ENCODE data around the gene TRDN. TPM values are rescaled to one million over a fixed set of nuclear protein-coding genes. Genes with fewer than 3 reads are reported as not detected.

Gene TRDN
- polyA plus RNA-seq (2013, experiment 1 of 2; ENCODE audit: insufficient read length) = 1.1 TPM
- 5.2 TPM for polyA plus RNA-seq (2013, experiment 2 of 2; ENCODE audit: insufficient read length)

- DNase-seq = no peak
Observed at GRCh38 chr6:123636782-123637181, at the start of gene TRDN. Gene TRDN (minus strand): TSS chr6:123636950. CDS start chr6:123636775, 175 bp downstream.

- no peak for DNase-seq
Observed at GRCh38 chr6:123681957-123682462, 45.3 kb upstream of the TRDN start.

DNA sequence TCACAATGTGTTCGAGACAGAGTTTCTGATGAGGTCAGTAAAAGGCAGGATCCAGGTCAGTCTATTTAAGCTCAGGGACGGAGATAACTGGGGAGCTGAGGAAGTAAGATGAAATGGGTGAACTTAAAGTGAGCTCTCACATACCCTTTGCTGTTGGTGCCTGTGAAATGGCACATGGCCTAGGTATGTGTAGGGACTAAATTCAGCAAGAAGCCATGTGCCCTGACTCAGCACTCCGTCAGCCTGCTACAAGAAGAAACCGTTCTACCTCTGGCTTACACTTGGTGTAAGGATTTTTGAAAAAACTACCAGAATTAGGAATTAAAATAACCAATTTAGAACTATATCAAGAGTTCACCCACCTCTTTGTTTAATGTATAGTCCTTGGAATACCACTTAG is 41.1 kb upstream of the TRDN start:
- no peak for DNase-seq

DNA sequence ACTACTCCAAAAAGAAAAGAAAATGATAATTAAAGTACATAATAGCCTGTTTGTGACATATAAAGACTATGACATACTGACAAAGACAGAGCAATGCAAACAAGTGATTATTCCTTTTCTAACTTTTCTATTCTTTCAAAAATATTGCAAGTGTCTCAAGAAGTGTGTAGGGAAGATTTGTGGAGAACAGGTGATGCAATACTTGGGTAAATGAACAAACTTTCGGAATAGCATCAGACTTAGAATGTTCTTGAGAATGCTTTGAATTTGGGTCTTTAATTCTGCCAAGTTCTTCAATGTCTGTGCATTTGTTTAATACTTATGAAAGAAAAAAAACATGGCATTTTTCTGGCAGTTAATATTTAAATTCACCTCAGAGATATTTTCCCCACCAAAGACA is 40.0 kb upstream of the TRDN start:
- no peak for DNase-seq

- DNase-seq = no peak
Observed at GRCh38 chr6:123668965-123669591, 32.3 kb upstream of the TRDN start.

GRCh38 chr6:123668063-123668462 is 31.3 kb upstream of the TRDN start:
- DNase-seq = no peak

- no peak for DNase-seq
Observed at GRCh38 chr6:123663436-123663835, 26.7 kb upstream of the TRDN start.

DNA sequence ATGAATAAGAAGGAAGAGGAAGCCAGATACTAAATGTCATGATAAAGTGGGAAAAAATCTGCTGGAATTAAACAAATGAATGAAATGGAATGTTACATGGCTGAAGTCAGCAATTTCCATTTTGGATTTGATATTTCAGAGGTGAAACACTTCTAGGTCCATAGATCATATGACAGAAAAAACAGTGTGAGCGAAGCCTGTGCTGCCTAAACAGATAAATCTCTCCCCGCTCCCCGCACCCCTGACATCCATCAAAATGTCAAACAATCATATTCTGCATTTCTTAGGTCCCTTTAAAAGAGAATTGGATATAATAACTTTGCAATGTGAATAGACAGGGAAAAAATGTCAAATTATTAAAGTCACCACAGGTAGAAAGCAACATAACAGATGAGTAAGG is 26.0 kb upstream of the TRDN start:
- DNase-seq = no peak

- no peak for DNase-seq
Observed at GRCh38 chr6:123661105-123661891, 24.5 kb upstream of the TRDN start.

DNA sequence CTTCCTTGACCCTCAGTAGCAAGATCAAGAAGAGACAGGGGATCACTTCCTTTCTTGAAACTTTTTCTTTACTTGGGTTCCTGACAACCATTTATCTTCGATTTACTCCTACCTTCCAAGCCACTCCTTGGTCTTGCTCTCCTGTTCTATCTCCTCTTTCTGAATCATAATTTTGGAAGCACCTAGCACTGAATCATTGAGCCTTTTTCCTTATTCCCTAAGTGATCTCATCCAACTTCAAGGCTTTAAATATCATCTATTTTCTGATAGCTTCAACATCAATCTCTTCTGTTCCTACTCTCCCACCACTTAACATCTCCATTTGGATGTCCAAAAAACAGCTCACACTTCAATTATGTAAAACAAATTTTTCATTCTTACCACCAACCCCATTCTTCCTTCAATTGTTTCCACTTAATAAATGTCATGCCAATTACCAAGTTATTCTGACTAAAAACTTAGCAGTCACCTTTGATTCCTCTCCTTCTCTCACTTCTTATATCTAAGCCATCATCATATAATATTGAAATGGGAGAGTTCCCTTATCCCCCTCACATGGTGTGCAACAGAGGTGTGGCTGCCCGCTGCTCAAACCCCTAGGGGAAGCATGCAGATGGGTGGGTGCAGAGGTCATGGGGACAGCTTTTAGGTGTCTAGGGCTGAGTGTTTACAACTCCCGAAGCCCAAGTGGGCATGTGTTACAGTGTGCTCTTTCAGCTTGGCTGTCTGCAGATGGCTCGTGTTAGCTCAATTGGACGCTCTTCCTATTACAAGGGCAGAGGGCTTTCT is 23.4 kb upstream of the TRDN start:
- DNase-seq = no peak

GRCh38 chr6:123658848-123659247 is 22.1 kb upstream of the TRDN start:
- DNase-seq = no peak

- no peak for DNase-seq
Observed at GRCh38 chr6:123655521-123656306, 19.0 kb upstream of the TRDN start.

GRCh38 chr6:123648723-123649122 is 12.0 kb upstream of the TRDN start:
- no peak for DNase-seq

DNA sequence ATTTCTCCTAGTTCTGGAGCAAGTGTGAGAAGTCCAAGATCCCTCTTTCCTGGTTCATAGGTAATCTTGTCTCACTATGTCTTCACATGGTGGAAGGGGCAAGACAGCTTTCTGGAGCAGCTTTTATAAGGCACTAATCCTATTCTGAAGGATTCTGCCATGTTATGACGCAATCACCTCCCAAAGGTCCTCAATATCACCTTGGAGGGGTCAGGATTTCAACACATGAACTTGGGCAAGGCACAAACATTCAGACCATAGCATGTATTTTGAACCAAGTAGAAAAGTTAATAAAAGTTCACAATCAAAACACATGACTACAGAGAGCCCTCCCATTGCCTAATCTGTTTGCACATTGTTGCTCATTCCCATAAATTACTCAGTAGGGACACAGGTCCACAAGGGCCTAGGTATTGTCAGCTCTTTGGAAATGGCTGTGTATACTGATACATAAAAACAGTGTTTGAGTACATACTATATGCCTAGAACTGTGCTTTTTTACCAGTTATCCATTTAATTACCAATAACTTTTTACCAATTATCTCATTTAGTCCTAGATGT is 11.3 kb upstream of the TRDN start:
- DNase-seq = no peak

DNA sequence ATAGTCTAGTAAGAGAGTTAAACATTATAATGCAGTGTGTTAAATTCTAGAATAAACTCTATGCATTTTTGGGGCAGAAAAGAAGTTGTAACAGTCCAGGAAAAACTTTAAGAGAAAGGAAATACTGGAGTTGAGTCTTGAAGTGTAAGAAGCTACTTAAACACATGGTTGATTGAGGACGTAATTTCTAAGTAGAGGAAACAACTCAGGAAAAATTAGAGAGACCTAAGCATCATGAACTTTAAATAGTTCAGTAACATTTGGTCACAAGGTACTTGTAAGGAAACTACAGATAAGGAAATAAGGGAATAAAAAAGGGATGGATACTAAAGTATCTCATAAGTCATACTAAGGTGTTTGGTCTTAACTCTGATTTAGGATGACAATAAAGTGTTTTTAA is 4.7 kb upstream of the TRDN start:
- DNase-seq = no peak

DNA sequence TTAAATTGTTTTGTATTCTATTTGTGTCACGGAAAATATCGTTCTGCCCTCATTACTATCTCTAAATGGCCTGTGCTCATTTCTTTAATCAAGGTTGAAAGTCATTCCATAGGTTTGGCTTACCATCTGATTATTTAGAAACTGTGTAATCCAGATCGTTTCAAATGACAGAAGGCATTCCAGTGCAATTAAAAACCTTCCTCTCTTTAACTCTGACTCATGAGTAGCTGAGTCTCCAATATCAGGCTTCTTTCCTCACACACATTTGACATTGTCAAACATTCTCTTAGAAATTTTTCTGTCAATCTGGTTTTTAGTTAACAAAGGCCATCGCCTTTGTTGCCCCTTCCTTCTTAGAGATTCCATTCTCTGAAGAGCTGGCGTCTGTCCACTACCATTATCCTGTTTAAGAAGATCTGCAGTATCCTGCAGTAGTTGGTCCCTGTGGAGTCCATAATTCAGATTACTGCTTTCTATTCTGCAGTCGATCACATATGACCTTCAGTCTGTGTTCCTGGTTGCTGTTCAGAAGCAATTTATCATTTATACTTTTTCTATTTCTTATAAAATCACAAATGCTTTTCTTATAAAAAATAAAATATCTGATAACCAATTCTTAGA is 3.9 kb upstream of the TRDN start:
- no peak for DNase-seq

DNA sequence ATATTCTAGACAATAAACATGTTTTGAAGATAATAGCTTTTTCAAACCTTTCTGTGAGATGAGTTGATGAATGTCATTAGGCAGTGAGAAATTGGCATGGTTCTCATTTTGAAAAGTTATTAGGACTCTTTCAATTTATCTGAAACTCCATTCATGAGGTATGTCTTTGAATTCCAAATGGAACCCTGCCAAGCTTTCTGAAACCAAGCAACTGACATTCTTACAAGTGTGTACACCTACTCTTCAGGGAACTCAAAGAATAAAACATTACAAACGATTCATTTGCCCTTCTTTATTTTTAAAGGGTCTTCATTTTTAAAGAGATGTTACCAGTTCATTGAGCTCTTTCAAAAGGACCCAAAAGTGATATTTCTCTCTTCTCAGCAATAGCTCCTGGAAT is 2.1 kb upstream of the TRDN start:
- no peak for DNase-seq

- no peak for DNase-seq
Observed at GRCh38 chr6:123636282-123636681, 468 bp downstream of the TRDN start.

DNA sequence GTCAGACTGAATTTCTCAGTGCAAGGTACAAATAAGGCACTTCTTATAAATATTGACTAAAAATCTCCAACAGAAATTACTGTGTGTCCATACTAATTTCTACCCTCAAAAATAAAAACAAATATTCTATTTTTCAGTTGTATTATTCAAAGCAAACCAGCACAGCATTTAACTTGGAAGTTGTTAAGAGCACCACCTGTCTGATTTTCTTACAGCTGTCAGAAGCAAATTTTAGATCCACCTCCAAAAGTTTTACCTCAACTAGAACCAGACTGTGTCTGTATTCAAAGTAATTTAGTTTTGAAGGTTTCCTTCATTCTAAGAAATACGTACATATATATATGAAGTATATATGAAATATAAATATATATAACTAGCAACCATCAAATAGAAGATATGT is 1.2 kb downstream of the TRDN start:
- no peak for DNase-seq

- no peak for DNase-seq
Observed at GRCh38 chr6:123635144-123635543, 1.6 kb downstream of the TRDN start.

- DNase-seq = no peak
Observed at GRCh38 chr6:123632641-123633040, 4.1 kb downstream of the TRDN start.

All from fibroblast of skin of scalp (primary cell).